ENCODE data around the gene LRRC7.

DNA sequence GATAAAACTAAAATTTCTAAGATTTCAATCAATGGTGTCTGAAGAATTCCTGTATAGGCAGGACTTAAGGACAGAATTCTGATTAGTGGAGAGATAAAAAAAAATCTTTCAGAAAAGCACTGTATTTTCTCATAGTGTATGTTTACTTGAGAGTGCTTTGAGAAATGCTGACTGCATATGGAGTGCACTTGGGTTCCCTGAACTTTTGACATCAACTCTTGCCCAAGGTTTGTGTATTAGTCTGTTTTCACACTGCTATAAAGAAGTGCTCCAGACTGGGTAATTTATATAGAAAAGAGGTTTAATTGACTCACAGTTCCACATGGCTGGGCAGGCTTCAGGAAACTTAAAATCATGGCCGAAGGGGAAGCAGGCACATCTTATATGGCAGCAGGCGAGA, 362.7 kb downstream of the LRRC7 start:
- TF ChIP-seq CREB1 (IDR thresholded peaks at IDR 0.05; ENCODE audit: low read depth) = no peak
- no peak for TF ChIP-seq YY1 (IDR thresholded peaks at IDR 0.05; ENCODE audit: low read depth)
- TF ChIP-seq TAF1 (IDR thresholded peaks at IDR 0.05; ENCODE audit: low read depth) = no peak
- TF ChIP-seq, protein P1, sequence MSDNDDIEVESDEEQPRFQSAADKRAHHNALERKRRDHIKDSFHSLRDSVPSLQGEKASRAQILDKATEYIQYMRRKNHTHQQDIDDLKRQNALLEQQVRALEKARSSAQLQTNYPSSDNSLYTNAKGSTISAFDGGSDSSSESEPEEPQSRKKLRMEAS (IDR thresholded peaks at IDR 0.05) = no peak
- no peak for TF ChIP-seq EP300 (IDR thresholded peaks at IDR 0.05; ENCODE audit: borderline replicate concordance)
- TF ChIP-seq, protein P2, sequence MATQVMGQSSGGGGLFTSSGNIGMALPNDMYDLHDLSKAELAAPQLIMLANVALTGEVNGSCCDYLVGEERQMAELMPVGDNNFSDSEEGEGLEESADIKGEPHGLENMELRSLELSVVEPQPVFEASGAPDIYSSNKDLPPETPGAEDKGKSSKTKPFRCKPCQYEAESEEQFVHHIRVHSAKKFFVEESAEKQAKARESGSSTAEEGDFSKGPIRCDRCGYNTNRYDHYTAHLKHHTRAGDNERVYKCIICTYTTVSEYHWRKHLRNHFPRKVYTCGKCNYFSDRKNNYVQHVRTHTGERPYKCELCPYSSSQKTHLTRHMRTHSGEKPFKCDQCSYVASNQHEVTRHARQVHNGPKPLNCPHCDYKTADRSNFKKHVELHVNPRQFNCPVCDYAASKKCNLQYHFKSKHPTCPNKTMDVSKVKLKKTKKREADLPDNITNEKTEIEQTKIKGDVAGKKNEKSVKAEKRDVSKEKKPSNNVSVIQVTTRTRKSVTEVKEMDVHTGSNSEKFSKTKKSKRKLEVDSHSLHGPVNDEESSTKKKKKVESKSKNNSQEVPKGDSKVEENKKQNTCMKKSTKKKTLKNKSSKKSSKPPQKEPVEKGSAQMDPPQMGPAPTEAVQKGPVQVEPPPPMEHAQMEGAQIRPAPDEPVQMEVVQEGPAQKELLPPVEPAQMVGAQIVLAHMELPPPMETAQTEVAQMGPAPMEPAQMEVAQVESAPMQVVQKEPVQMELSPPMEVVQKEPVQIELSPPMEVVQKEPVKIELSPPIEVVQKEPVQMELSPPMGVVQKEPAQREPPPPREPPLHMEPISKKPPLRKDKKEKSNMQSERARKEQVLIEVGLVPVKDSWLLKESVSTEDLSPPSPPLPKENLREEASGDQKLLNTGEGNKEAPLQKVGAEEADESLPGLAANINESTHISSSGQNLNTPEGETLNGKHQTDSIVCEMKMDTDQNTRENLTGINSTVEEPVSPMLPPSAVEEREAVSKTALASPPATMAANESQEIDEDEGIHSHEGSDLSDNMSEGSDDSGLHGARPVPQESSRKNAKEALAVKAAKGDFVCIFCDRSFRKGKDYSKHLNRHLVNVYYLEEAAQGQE (IDR thresholded peaks at IDR 0.05; ENCODE audit: low read depth) = no peak
- TF ChIP-seq RAD21 (IDR thresholded peaks at IDR 0.05; ENCODE audit: low read depth) = no peak
- TF ChIP-seq, protein P3, sequence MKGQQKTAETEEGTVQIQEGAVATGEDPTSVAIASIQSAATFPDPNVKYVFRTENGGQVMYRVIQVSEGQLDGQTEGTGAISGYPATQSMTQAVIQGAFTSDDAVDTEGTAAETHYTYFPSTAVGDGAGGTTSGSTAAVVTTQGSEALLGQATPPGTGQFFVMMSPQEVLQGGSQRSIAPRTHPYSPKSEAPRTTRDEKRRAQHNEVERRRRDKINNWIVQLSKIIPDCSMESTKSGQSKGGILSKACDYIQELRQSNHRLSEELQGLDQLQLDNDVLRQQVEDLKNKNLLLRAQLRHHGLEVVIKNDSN (IDR thresholded peaks at IDR 0.05) = no peak
- no peak for TF ChIP-seq NFIC (IDR thresholded peaks at IDR 0.05)
